Fibroblast of villous mesenchyme (primary cell): ENCODE measurements around the gene IKZF1. TPM values are rescaled to one million over a fixed set of nuclear protein-coding genes. Genes with fewer than 3 reads are reported as not detected.
"Not testable (repeated sequence)": the region's sequence is repeated elsewhere in the genome, so short reads cannot be mapped to it uniquely, and the experiment has no call there.

Experiments
- DNase-seq: peaks from one replicate; pipeline ENCODE4 v3.0.0-alpha.2; 2010; ENCODE audit warnings: low read depth
- H3K4me3 ChIP-seq: 2 replicates; pipeline ENCODE4 v1.5.1; 2011; ENCODE audit warnings: low read depth, mild to moderate bottlenecking, low read length
- total RNA-seq: library from RNA; depleted of rRNA; stranded (reverse); fragments of >200 nt; gene quantifications from 2 replicates; pipeline ENCODE4 v1.2.3, GENCODE V29; 2012
- TF ChIP-seq, protein P1 (sequence below): IDR thresholded peaks from 2 replicates; pipeline ENCODE4 v1.5.1; 2012; ENCODE audit warnings: low read depth, mild to moderate bottlenecking, low read length; ENCODE audit not compliant: insufficient read depth

Gene IKZF1
- total RNA-seq, 1 donor, result not detected

DNA sequence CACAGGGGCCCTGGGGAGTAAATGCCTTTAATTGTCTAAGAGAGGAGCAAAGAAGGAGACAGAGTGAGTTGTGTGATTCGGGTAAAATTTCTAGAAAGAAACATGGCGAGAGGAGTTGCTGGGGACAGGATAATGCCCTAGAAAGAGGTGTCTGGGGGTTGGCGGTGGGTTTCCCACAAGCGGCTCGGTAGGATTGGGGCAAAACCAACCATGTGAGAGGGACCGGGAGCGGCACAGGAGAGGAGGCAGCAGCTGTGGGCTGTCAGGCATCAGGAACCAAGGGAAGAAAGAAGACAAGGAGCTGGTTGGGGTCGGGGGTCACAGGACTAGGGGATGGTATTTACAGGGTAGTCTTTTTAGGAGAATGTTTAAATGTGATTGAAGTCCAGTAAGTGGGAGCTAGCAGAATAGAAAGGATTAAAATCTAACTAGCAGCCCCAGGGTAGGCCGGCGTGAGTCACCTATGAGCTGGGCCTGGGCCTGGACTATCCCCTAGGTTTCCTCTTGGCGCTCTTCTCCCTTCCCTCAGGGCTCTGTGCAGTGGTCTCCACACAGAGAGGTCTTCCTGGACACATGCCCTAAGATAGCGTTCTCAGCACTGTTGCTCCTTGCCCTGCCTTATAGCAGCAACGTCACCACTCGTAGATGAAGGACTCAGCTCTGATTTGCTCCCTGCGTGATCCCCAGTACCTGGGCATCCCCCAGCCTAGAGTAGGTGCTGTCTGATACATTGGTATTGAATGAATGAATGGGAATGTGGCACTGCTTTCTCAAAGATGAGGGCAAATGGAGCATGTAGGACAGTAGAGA is 32.6 kb downstream of the IKZF1 start:
- no peak for DNase-seq
- no peak overlapping the region for H3K4me3 ChIP-seq
- TF ChIP-seq, protein P1, sequence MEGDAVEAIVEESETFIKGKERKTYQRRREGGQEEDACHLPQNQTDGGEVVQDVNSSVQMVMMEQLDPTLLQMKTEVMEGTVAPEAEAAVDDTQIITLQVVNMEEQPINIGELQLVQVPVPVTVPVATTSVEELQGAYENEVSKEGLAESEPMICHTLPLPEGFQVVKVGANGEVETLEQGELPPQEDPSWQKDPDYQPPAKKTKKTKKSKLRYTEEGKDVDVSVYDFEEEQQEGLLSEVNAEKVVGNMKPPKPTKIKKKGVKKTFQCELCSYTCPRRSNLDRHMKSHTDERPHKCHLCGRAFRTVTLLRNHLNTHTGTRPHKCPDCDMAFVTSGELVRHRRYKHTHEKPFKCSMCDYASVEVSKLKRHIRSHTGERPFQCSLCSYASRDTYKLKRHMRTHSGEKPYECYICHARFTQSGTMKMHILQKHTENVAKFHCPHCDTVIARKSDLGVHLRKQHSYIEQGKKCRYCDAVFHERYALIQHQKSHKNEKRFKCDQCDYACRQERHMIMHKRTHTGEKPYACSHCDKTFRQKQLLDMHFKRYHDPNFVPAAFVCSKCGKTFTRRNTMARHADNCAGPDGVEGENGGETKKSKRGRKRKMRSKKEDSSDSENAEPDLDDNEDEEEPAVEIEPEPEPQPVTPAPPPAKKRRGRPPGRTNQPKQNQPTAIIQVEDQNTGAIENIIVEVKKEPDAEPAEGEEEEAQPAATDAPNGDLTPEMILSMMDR, result no peak

DNA sequence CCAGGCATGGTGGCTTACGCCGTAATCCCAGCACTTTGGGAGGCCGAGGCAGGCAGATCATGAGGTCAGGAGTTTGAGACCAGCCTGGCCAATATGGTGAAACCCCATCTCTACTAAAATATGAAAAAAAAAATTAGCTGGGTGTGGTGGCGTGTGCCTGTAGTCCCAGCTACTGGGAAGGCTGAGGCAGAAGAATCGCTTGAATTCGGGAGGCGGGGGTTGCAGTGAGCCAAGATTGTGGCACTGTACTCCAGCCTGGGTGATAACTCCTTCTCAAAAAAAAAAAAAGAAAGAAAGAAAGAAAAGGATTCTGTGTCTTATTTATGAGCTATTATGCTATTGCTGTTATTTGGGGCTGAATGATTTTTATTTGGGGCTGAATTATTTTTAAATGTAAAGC is 35.0 kb downstream of the IKZF1 start:
- DNase-seq, H3K4me3 ChIP-seq: not testable (repeated sequence)

DNA sequence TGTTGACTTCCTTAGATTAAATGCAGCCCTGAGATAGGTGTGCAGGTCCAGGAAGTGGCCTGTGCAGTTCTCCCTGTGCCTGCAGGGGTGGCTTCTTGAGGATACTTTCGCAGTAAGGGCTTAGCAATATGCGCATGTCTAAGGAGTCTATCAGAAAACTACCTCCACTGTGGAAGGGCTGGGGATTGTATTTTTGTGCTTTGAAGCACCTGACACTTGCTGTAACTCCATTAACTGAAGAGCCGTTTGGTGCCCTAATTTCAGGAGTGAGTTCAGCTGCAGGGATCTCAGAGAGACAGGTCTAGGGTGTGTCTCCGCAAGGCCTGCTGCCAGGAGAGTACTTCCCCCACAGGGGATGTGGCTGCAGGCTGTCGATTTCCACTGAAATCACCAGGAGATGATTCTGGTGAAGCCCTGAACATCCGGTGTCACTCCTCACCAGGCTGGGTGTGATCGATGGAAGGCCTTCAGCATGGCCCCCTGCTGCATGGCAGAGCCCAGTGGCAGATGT is 35.5 kb downstream of the IKZF1 start:
- H3K4me3 ChIP-seq, result no peak overlapping the region
- no peak for DNase-seq
- TF ChIP-seq, protein P1, result no peak

DNA sequence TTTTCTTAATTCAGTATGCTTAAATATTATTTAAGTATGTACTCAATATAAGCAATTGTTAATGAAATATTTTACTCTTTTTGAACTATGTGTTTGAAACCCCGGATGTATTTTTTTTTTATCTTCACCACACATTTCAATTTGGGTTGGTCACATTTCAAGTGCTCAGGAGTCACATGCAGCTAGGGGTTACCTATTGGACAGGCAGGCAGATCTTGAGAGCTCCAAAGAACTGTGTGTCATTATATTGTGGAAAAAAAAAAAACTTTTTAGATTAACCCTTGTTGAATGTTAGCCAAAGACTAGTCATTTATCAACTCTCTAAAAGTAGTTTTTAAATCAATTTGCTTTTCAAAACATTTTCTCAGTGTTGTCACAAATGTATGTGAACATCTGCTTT is 37.2 kb downstream of the IKZF1 start:
- no peak for DNase-seq
- TF ChIP-seq, protein P1, result no peak
- H3K4me3 ChIP-seq, result no peak overlapping the region

DNA sequence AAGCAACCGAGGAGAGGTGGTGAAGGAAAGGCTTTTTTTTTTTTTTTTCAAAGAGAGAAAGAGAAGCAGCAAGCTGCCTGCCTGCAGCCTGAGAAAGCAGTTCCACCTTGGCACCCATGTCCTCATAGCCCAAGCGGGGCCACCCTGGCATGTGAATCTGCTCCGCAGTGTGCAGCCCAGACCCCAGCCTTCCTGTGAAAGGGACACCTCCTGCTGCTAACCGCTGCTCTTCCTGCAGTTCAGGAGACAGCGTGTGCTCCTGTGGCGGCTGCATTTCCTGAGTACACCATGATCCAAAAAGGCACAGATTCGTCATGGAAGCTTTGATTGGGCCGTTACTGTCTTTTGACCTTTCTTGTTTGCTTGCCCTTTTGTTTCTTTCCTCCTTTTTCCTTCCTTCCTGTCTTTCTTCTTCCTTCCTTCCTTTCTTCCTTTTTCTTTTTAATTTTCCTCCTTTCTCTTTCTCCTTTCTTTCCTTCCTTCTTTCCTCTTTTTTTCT is 38.1 kb downstream of the IKZF1 start:
- no peak for DNase-seq
- TF ChIP-seq, protein P1, result no peak

DNA sequence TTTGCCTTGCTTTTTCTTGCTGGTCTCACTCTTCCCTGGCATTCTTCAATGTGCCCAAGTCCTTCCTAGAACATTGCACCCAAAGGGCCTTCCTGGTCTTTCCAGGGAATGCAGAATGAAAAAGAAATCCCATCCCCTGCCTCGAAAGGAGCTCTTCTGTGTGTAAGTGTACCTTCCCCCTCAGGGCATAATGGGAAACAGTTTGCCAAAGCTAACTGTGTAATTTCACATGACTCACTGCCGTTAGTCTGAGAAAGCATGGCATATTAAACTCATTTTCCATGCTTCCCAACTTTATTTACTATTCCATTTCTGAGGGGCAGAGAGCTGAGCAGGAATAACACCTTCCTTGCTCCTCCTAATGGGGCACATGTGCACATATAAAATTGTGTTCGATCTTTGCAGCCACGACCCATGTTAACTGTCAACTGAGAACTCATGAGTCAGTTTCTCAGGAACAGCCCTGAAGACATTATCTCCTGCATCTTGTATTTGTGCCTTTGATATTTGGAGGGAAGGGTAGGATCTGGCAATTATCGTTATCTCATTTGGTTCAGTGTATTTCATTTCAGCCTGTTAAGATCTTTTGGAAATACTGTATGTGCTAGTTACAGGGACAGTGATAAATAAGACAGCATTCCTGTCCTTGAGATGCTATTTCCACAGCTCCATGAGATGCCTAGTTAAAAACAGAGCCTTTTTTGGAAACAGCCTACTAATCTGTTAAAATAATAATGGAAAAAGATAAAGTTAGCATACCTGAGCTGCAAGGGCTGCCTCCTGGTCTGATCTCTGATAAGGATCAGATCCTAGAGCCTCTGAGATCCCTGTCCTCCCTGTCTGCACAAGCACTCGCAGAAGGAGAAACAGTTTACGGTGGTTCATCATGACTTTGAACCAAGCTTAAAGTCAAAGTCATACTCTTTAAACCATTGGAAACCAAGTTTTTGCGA is 42.3 kb downstream of the IKZF1 start:
- TF ChIP-seq, protein P1, result no peak
- H3K4me3 ChIP-seq, result no peak overlapping the region
- no peak for DNase-seq

More for the DNA sequence above, 38.1 kb downstream of the IKZF1 start:
- no peak overlapping the region for H3K4me3 ChIP-seq

DNA sequence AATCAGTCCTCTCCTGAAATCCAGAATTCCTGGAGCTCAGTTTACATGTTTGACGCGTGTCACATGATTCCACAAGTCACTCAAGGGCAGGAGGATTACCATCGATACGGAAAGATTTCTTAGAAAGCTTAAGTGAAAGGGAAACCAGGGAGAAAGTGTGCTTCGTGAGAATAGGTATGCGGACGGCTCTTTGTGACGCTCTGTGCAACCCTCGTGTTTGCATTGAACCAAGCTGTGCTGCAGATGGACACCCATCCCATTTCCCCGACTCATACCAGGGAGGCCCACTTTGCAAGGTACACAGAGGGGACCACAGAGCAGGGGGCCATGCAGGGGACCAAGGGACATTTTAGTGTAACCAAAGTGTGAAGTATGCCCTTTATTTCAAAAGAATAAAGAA is 43.2 kb downstream of the IKZF1 start:
- no peak overlapping the region for H3K4me3 ChIP-seq
- no peak for DNase-seq
- TF ChIP-seq, protein P1, result no peak
